Mesenchymal stem cell (in vitro differentiated cells and primary cell): ENCODE data around the gene CREB3L1.

Experiments
- DNase-seq: peaks from one replicate; pipeline ENCODE4 v3.0.0-alpha.2; 2013
- H2AFZ ChIP-seq: one replicate; pipeline ENCODE4 v1.6.1; 2013; ENCODE audit warnings: low read depth, mild to moderate bottlenecking, control low read depth, inconsistent platforms, low read length, moderate library complexity
- H2AK5ac ChIP-seq: 2 replicates; pipeline ENCODE4 v1.6.1; 2013; ENCODE audit warnings: low read length, moderate library complexity, mild to moderate bottlenecking, inconsistent platforms; ENCODE audit not compliant: severe bottlenecking
- H2BK120ac ChIP-seq: one replicate; pipeline ENCODE4 v1.6.1; 2013; ENCODE audit warnings: low read depth, mild to moderate bottlenecking, inconsistent platforms, low read length, moderate library complexity
- H2BK12ac ChIP-seq, 2 experiments: one replicate each; pipeline ENCODE4 v1.6.1; 2013; ENCODE audit warnings: inconsistent platforms in 2 of 2, low read length in 2 of 2, mild to moderate bottlenecking in 2 of 2, moderate library complexity in 2 of 2, control low read depth in 1 of 2
- H2BK15ac ChIP-seq: one replicate; pipeline ENCODE4 v1.6.1; 2013; ENCODE audit warnings: mild to moderate bottlenecking, low read depth, inconsistent platforms; ENCODE audit not compliant: poor library complexity, severe bottlenecking
- H2BK5ac ChIP-seq: 2 replicates; pipeline ENCODE4 v1.6.1; 2013; ENCODE audit warnings: low read depth, mild to moderate bottlenecking, low read length, control low read depth, inconsistent platforms; ENCODE audit not compliant: poor library complexity, severe bottlenecking
- H3K14ac ChIP-seq, 2 experiments: one replicate each; pipeline ENCODE4 v1.6.1; 2013; ENCODE audit warnings: inconsistent platforms in 2 of 2, low read length in 2 of 2, control low read depth in 1 of 2, mild to moderate bottlenecking in 1 of 2, moderate library complexity in 1 of 2
- H3K18ac ChIP-seq, 2 experiments: one replicate each; pipeline ENCODE4 v1.6.1; 2013; ENCODE audit warnings: inconsistent platforms in 2 of 2, low read length in 2 of 2, control low read depth in 1 of 2, low read depth in 1 of 2, mild to moderate bottlenecking in 1 of 2
- H3K23ac ChIP-seq, 2 experiments: one replicate each; pipeline ENCODE4 v1.6.1; 2013; ENCODE audit warnings: inconsistent platforms in 2 of 2, low read length in 2 of 2, mild to moderate bottlenecking in 2 of 2, moderate library complexity in 2 of 2, control low read depth in 1 of 2
- H3K27ac ChIP-seq: 2 replicates; pipeline ENCODE4 v1.5.1; 2013; ENCODE audit warnings: mild to moderate bottlenecking, moderate library complexity, low read length, control low read depth, inconsistent platforms; ENCODE audit not compliant: poor library complexity, severe bottlenecking
- H3K27me3 ChIP-seq, 2 experiments: 2 replicates each; pipeline versions ENCODE4 v1.6.1 to v1.7.0; 2013; ENCODE audit warnings: low read length in 2 of 2, mild to moderate bottlenecking in 2 of 2, moderate library complexity in 2 of 2, control low read depth in 1 of 2, inconsistent platforms in 1 of 2; ENCODE audit not compliant: control insufficient read depth in 1 of 2, insufficient read depth in 1 of 2
- H3K36me3 ChIP-seq, 2 experiments: 2 replicates each; pipeline versions ENCODE4 v1.6.1 to v1.7.0; 2013; ENCODE audit warnings: low read length in 2 of 2, control low read depth in 1 of 2, inconsistent platforms in 1 of 2, low read depth in 1 of 2, mild to moderate bottlenecking in 1 of 2; ENCODE audit not compliant: insufficient read depth in 2 of 2, control insufficient read depth in 1 of 2
- H3K4ac ChIP-seq, 2 experiments: one replicate each; pipeline ENCODE4 v1.6.1; 2013; ENCODE audit warnings: inconsistent platforms in 2 of 2, low read length in 2 of 2, mild to moderate bottlenecking in 2 of 2, moderate library complexity in 2 of 2, control low read depth in 1 of 2, low read depth in 1 of 2
- H3K4me1 ChIP-seq: 2 replicates; pipeline ENCODE4 v1.6.1; 2013; ENCODE audit warnings: low read depth, low read length, control low read depth; ENCODE audit not compliant: control insufficient read depth, insufficient read depth
- H3K4me2 ChIP-seq: 2 replicates; pipeline ENCODE4 v1.6.1; 2013; ENCODE audit warnings: low read length, mild to moderate bottlenecking, inconsistent platforms; ENCODE audit not compliant: poor library complexity, severe bottlenecking
- H3K4me3 ChIP-seq, 2 experiments: 2 replicates each; pipeline versions ENCODE4 v1.5.1 to v1.7.0; 2013; ENCODE audit warnings: low read length in 2 of 2, mild to moderate bottlenecking in 2 of 2, control low read depth in 1 of 2, low read depth in 1 of 2; ENCODE audit not compliant: insufficient read depth in 1 of 2
- H3K79me1 ChIP-seq: replicated peaks from 2 replicates; pipeline ENCODE4 v1.6.1; 2013; ENCODE audit warnings: mild to moderate bottlenecking, control low read depth, low read length, inconsistent platforms; ENCODE audit not compliant: poor library complexity, severe bottlenecking
- H3K9ac ChIP-seq: 2 replicates; pipeline ENCODE4 v1.7.0; 2013; ENCODE audit warnings: mild to moderate bottlenecking, low read length, moderate library complexity
- H3K9me3 ChIP-seq: 2 replicates; pipeline ENCODE4 v1.7.0; 2013; ENCODE audit warnings: mild to moderate bottlenecking, low read length; ENCODE audit not compliant: control insufficient read depth
- H4K8ac ChIP-seq: one replicate; pipeline ENCODE4 v1.6.1; 2013; ENCODE audit warnings: inconsistent platforms, mild to moderate bottlenecking, low read length, moderate library complexity
- H4K91ac ChIP-seq: one replicate; pipeline ENCODE4 v1.6.1; 2013; ENCODE audit warnings: mild to moderate bottlenecking, low read length, inconsistent platforms
- WGBS: methylation state at CpG from one replicate; pipeline ENCODE4 v1.1.7; 2013; ENCODE audit warnings: mixed read lengths; 5-methylcytosine and 5-hydroxymethylcytosine counted together

CREB3L1 gene

GRCh38 chr11:46335271-46335670, 57.8 kb downstream of the CREB3L1 start:
- no peak overlapping the region for H2BK120ac ChIP-seq
- no peak overlapping the region for H2AK5ac ChIP-seq
- peak overlapping the region; percentile 26 for H2BK15ac ChIP-seq
- H2BK12ac ChIP-seq, result peak overlapping the region in 1 of 2 experiments; percentile 37
- H3K9me3 ChIP-seq, result no peaks in the 10 kb centered on the region
- H3K27ac ChIP-seq, result no peak overlapping the region
- H3K27me3 ChIP-seq, result peaks cover 43 to 49% of the 10 kb centered on the region in 2 experiments
- no peak overlapping the region for H3K23ac ChIP-seq
- no peak overlapping the region for H4K91ac ChIP-seq
- no peak overlapping the region for H3K18ac ChIP-seq
- peaks cover 35% of the 10 kb centered on the region for H3K4me1 ChIP-seq
- H3K79me1 ChIP-seq, result no peaks in the 10 kb centered on the region
- H3K9ac ChIP-seq, result no peak overlapping the region
- no peak overlapping the region for H4K8ac ChIP-seq
- no peak overlapping the region for H2AFZ ChIP-seq
- H3K4me3 ChIP-seq, result no peak overlapping the region
- H3K4ac ChIP-seq, result no peak overlapping the region
- H3K4me2 ChIP-seq, result no peak overlapping the region
- H3K14ac ChIP-seq, result no peak overlapping the region
- H3K36me3 ChIP-seq, result no peaks in the 10 kb centered on the region
- H2BK5ac ChIP-seq, result no peak overlapping the region
- 88% methylated on average over 5 of the region's 6 CpGs for WGBS
- DNase-seq, result no peak

- Histone ChIP-seq H3K9ac (no peak overlapping the region), H3K18ac (no peak overlapping the region), H2BK15ac (peak overlapping the region; percentile 26), H2BK5ac (no peak overlapping the region), H3K9me3 (no peaks in the 10 kb centered on the region), H4K8ac (no peak overlapping the region), H4K91ac (peak overlapping the region; percentile 16), H2BK12ac (no peak overlapping the region), H2AFZ (no peak overlapping the region), H3K23ac (no peak overlapping the region), H3K4ac (no peak overlapping the region), H2BK120ac (no peak overlapping the region), H3K4me3 (no peak overlapping the region), H3K4me1 (peaks cover 32% of the 10 kb centered on the region), H3K4me2 (no peak overlapping the region), H3K79me1 (no peaks in the 10 kb centered on the region), H3K27ac (no peak overlapping the region), H3K36me3 (no peaks in the 10 kb centered on the region), H3K27me3 (peaks cover 35 to 47% of the 10 kb centered on the region in 2 experiments), H3K14ac (no peak overlapping the region), H2AK5ac (no peak overlapping the region)
- WGBS, result 88% methylated on average over 11 of the region's 11 CpGs
- DNase-seq, result no peak
These were observed 58.6 kb downstream of the CREB3L1 start for GRCh38 chr11:46335890-46336562.

GRCh38 chr11:46336563-46337180, 59.2 kb downstream of the CREB3L1 start:
- no peak overlapping the region for H2BK12ac ChIP-seq
- no peak overlapping the region for H3K27ac ChIP-seq
- H4K91ac ChIP-seq, result peak overlapping the region; percentile 21
- H3K36me3 ChIP-seq, result no peaks in the 10 kb centered on the region
- H3K23ac ChIP-seq, result no peak overlapping the region
- H3K9me3 ChIP-seq, result no peaks in the 10 kb centered on the region
- H2BK5ac ChIP-seq, result no peak overlapping the region
- H3K4me1 ChIP-seq, result peaks cover 33% of the 10 kb centered on the region
- WGBS, result 91% methylated on average over 12 of the region's 12 CpGs
- H3K9ac ChIP-seq, result no peak overlapping the region
- no peaks in the 10 kb centered on the region for H3K79me1 ChIP-seq
- H3K18ac ChIP-seq, result no peak overlapping the region
- H3K27me3 ChIP-seq, result peaks cover 29 to 47% of the 10 kb centered on the region in 2 experiments
- H2AFZ ChIP-seq, result no peak overlapping the region
- no peak overlapping the region for H3K4ac ChIP-seq
- no peak overlapping the region for H2AK5ac ChIP-seq
- no peak overlapping the region for H4K8ac ChIP-seq
- no peak overlapping the region for H3K14ac ChIP-seq
- peak; percentile 41 for DNase-seq
- H2BK120ac ChIP-seq, result no peak overlapping the region
- no peak overlapping the region for H3K4me3 ChIP-seq
- H2BK15ac ChIP-seq, result no peak overlapping the region
- H3K4me2 ChIP-seq, result no peak overlapping the region

- no peak overlapping the region for H2BK12ac ChIP-seq
- no peaks in the 10 kb centered on the region for H3K36me3 ChIP-seq
- no peak overlapping the region for H2BK15ac ChIP-seq
- no peak overlapping the region for H2AK5ac ChIP-seq
- peaks cover 20 to 47% of the 10 kb centered on the region in 2 experiments for H3K27me3 ChIP-seq
- DNase-seq, result no peak
- no peak overlapping the region for H3K4me3 ChIP-seq
- no peak overlapping the region for H3K9ac ChIP-seq
- no peak overlapping the region for H3K18ac ChIP-seq
- H3K9me3 ChIP-seq, result no peaks in the 10 kb centered on the region
- no peak overlapping the region for H3K27ac ChIP-seq
- H3K23ac ChIP-seq, result no peak overlapping the region
- H4K91ac ChIP-seq, result no peak overlapping the region
- H4K8ac ChIP-seq, result no peak overlapping the region
- WGBS, result 85% methylated on average over 13 of the region's 13 CpGs
- H2BK120ac ChIP-seq, result no peak overlapping the region
- H3K4ac ChIP-seq, result no peak overlapping the region
- H3K14ac ChIP-seq, result no peak overlapping the region
- peaks cover 34% of the 10 kb centered on the region for H3K4me1 ChIP-seq
- H3K79me1 ChIP-seq, result no peaks in the 10 kb centered on the region
- no peak overlapping the region for H2BK5ac ChIP-seq
- no peak overlapping the region for H2AFZ ChIP-seq
- H3K4me2 ChIP-seq, result no peak overlapping the region
These were observed 60.3 kb downstream of the CREB3L1 start for GRCh38 chr11:46337626-46338345.
